Brain microvascular endothelial cell (primary cell): Measurements from ENCODE around the gene EDARADD.
"Not testable (repeated sequence)": the region's sequence is repeated elsewhere in the genome, so short reads cannot be mapped to it uniquely, and the experiment has no call there.

Experiments used
- DNase-seq: peaks from one replicate; pipeline ENCODE4 v3.0.0-alpha.2; 2020
- H3K27ac ChIP-seq: fragments of 250-450 bp; sonication (Bioruptor Pico); 2 replicates; pipeline ENCODE4 v1.5.1; 2020; ENCODE audit warnings: mild to moderate bottlenecking, moderate library complexity
- H3K27me3 ChIP-seq: fragments of 250-450 bp; sonication (Bioruptor Pico); replicated peaks from 2 replicates; pipeline ENCODE4 v1.5.1; 2020; ENCODE audit warnings: mild to moderate bottlenecking
- H3K36me3 ChIP-seq: fragments of 250-450 bp; sonication (Bioruptor Pico); replicated peaks from 2 replicates; pipeline ENCODE4 v1.5.1; 2020; ENCODE audit warnings: mild to moderate bottlenecking
- H3K4me3 ChIP-seq: 2 replicates; pipeline ENCODE4 v1.5.1; 2011; ENCODE audit warnings: low read depth, mild to moderate bottlenecking, control low read depth, low read length, moderate library complexity
- in situ Hi-C: cut with HindIII; loops from 2 replicates; pipeline ENCODE4 v1.10.0; 2017; ENCODE audit warnings: low sequenced_read_pairs, low pct_ligation_motif_present
- TF ChIP-seq, protein P1 (sequence below): IDR thresholded peaks from 2 replicates; pipeline ENCODE4 v1.5.1; 2011; ENCODE audit warnings: low read depth, mild to moderate bottlenecking, moderate library complexity, low read length, control low read depth, inconsistent platforms; ENCODE audit errors: missing control alignments

Gene EDARADD

DNA sequence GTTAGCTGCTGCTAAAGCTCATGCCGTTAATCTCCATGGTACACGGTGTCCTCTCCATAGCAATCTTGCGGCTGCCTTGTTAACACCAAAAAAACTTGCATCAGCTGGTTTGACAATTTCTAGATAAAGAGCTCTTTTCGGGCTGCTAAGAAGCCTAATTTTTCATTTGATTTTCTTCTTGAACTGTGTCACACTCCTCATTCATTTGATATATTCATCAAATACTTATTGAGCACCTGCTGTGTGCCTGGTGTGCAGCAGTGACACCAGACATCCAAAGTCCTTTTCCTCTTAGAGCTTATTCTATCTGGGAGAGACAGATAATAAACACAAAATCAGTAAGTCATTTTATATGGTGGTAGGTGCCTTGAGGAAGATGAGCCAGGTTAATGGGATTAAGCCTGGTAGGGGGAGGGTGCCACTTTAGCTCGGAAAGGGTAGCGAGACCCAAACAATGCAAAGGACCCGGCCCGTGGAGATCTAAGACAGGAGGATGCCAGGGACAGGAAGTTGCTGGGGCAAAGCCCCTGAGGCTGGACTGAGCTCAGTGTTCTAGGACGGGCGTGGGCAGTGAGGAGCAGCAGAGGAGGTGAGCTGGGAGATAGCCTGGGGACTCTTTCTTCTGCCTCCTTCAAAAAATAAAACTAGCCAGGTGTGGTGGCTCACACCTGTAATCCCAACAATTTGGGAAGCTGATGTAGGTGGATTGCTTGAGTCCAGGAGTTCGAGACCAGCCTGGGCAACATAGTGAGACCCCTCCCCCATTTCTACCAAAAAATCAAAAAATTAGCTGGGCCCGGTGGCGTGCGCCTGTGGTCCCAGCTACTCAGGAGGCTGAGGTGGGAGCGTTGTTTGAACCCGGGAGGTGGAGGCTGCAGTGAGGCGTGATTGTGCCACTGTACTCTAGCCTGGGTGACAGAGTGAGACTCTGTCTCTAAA, 79.0 kb downstream of the EDARADD start:
- no peak for DNase-seq

DNA sequence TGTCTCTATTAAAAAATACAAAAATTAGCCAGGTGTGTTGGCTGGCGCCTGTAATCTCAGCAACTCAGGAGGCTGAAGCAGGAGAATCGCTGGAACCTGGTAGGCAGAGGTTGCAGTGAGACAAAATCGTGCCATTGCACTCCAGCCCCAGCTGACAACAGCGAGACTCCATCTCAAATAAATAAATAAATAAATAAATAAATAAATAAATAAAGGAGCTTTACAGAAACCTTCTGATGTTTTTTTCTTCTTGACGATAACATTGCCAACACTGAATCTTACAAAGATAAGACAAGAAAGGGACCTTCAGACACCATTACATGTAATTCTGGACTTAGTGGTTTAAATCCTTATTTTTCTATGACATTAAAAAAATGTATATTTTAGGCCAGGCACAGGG, 81.9 kb downstream of the EDARADD start:
- in situ Hi-C loops, result loop anchor here (25.0 kb wide), 1 partner anchor 364 kb away; no protein-coding TSS in a partner anchor
- DNase-seq, result no peak
- Histone ChIP-seq H3K27me3 (peaks cover 14% of the 10 kb centered on the region), H3K27ac (no peak overlapping the region), H3K4me3 (no peak overlapping the region), H3K36me3 (no peaks in the 10 kb centered on the region)
- TF ChIP-seq, protein P1, sequence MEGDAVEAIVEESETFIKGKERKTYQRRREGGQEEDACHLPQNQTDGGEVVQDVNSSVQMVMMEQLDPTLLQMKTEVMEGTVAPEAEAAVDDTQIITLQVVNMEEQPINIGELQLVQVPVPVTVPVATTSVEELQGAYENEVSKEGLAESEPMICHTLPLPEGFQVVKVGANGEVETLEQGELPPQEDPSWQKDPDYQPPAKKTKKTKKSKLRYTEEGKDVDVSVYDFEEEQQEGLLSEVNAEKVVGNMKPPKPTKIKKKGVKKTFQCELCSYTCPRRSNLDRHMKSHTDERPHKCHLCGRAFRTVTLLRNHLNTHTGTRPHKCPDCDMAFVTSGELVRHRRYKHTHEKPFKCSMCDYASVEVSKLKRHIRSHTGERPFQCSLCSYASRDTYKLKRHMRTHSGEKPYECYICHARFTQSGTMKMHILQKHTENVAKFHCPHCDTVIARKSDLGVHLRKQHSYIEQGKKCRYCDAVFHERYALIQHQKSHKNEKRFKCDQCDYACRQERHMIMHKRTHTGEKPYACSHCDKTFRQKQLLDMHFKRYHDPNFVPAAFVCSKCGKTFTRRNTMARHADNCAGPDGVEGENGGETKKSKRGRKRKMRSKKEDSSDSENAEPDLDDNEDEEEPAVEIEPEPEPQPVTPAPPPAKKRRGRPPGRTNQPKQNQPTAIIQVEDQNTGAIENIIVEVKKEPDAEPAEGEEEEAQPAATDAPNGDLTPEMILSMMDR, result no peak

More for the DNA sequence above, 79.0 kb downstream of the EDARADD start:
- Histone ChIP-seq H3K36me3 (no peaks in the 10 kb centered on the region), H3K27ac (no peak overlapping the region), H3K27me3 (peaks cover 14% of the 10 kb centered on the region), H3K4me3 (no peak overlapping the region)
- TF ChIP-seq, protein P1, result no peak
- in situ Hi-C loops, result no loop called here

DNA sequence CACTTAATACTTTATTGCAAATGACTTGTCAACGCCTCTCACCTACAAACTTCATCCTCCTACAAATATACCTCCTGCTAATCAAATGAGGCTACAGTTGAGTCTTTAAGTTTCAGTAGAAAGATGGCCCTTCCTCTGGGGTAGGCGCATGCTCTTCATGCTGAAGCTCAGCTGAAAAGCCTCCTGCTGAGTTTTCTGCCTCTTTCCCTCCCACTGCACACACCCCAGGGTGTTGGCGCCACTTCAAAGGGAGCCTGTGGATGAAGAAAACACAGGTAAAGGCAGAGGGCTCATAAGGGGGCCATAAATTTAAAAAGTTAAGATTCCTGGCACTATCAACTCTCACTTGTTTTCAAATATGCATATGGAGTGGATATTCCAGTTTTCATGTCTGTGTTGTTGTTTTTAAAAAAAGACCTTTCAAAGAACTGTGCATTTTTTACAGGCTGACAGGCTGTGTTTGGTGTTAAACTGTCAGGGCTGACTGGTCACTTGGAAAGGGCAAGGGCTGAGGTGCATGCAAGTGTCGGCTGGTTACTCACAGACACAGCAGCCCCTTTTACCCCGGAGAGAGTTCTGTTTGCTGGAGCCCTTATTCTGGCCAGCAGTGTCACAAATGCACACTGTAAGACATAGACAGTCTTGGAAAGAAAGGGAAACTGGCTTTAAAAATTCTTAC, 86.8 kb downstream of the EDARADD start:
- no peak overlapping the region for H3K4me3 ChIP-seq
- H3K27me3 ChIP-seq, result no peaks in the 10 kb centered on the region
- in situ Hi-C loops, result loop anchor here (25.0 kb wide), 1 partner anchor 369 kb away; no protein-coding TSS in a partner anchor
- no peak overlapping the region for H3K27ac ChIP-seq
- no peaks in the 10 kb centered on the region for H3K36me3 ChIP-seq
- DNase-seq, result no peak
- TF ChIP-seq, protein P1, result no peak

DNA sequence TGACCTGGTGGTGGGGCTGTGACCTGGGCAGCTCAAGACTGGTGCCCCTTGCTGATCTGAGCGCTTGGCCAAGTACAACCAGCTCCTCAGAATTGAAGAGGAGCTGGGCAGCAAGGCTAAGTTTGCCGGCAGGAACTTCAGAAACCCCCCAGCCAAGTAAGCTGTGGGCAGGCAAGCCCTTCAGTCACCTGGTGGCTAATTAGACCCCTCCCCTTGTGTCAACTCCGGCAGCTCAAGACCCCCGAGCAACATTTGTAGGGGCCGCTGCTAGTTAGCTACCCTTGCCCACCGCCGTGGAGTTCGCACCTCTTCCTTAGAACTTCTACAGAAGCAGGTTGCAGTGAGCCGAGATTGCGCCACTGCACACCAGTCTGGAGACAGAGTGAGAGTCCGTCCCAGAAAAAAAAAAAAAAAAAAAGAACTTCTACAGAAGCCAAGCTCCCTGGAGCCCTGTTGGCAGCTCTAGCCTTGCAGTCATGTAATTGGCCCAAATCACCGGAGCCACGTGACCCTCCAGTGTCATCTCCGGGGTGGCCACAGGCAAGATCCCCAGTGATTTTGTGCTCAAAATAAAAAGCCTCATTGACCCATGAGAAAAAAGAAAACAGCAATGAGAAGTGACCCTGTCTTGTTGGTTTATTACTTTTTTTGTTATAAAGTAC, 90.4 kb downstream of the EDARADD start:
- no peak overlapping the region for H3K27ac ChIP-seq
- no peak overlapping the region for H3K4me3 ChIP-seq
- DNase-seq, result no peak
- TF ChIP-seq, protein P1, result no peak
- H3K36me3 ChIP-seq, result no peaks in the 10 kb centered on the region
- no peaks in the 10 kb centered on the region for H3K27me3 ChIP-seq
- in situ Hi-C loops, result loop anchor here (25.0 kb wide), 1 partner anchor 372 kb away; no protein-coding TSS in a partner anchor

DNA sequence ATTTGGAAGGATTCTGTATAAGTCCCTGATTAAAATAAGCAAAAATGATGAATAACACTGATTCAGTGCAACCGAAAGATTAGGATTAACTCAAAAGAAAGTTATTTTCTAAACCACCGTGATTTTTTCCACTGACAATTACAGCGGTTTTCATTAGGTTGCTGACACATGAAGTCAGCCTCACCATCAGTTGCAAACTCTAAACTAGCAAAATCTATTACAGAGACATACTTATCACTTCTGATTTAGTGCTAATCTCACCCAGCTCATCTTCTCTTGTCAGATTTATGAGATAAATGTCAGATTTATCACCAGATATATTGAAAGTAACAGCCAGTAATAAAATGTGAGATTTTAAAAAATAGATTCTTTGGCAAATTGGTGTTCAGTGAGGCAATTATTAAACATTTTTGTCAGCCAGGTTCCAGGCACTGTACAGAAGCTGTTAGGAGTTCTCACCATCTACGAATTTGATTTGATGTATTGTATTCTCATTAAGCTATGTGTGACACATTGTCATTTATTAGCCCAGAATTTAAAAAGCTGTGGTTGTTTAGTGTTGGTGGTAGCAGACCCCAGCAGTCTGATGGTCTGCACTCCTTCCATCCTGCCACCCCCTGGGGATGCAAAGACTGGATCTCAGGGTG, 92.4 kb downstream of the EDARADD start:
- DNase-seq, result no peak
- in situ Hi-C loops, result loop anchor here (25.0 kb wide), 1 partner anchor 374 kb away; no protein-coding TSS in a partner anchor
- Histone ChIP-seq H3K36me3 (no peaks in the 10 kb centered on the region), H3K27me3 (no peaks in the 10 kb centered on the region), H3K4me3 (no peak overlapping the region), H3K27ac (no peak overlapping the region)
- TF ChIP-seq, protein P1, result no peak

DNA sequence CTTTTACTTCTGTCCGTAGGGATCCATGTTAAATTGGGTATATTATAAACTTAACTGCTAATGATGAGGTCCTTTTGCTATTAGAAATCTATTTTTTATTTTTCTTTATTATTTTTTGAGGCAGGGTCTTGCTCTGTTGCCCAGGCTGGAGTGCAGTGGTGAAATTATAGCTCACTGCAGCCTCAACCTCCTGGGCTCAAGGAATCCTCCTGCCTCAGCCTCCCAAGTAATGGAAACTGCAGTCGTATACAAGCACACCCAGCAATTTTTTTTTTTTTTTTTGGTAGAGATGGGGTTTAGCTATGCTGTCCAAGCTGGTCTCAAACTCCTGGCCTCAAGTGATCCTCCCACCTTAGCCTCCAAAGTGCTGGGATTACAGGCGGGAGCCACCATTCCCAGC, 95.1 kb downstream of the EDARADD start:
- H3K36me3 ChIP-seq, H3K27ac ChIP-seq: not testable (repeated sequence)
- in situ Hi-C loops, result loop anchor here (25.0 kb wide), 1 partner anchor 377 kb away; no protein-coding TSS in a partner anchor

More for the DNA sequence above, 95.1 kb downstream of the EDARADD start:
- DNase-seq, H3K4me3 ChIP-seq, H3K27me3 ChIP-seq: not testable (repeated sequence)
